Activated CD8-positive, alpha-beta memory T cell treated with anti-CD3 and anti-CD28 coated beads for 24 hours (primary cell): ENCODE results near the gene ELF2.
"Not testable (repeated sequence)": the region's sequence is repeated elsewhere in the genome, so short reads cannot be mapped to it uniquely, and the experiment has no call there.

Experiments used
- DNase-seq: peaks from one replicate; pipeline ENCODE4 v3.0.0-alpha.2; 2020

The ELF2 gene

DNA sequence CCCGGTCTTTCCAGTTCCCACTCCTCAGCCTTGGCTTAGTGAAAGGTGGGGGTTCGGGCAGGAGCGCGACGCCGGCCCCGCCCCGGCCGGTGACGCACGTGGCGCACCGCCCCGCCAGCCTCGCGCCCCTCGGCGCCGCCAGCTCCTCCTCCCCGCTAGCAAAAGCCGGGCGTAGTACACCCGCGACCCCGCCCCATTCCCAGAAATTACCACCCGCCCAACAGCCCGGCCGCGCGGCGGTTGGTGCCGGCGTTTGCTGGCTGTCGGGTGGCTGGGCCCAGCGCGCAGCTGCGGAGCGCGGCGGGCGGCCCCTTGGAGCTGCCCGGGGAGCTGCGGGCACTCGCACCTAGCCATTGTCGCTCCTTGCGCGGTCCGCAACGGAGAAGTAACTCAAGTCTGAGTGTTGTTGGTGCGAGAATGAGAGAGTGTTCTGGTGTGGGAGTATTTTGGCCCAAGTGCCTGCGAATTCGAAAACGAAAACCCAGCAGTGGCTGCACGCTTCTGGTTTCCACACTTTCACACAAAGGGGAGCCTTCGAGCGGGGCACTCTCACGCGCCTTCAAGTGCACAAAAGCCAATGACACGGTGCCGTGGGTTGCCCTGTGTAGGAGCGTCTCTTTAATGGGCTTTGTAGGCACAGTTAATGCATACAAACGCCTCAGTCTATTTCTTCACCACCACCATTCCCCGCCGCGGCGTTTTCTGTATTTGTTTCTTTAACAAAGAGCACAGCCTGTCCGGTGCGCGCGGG, 1.0 kb upstream of the ELF2 start:
- peak; percentile 94 for DNase-seq

DNA sequence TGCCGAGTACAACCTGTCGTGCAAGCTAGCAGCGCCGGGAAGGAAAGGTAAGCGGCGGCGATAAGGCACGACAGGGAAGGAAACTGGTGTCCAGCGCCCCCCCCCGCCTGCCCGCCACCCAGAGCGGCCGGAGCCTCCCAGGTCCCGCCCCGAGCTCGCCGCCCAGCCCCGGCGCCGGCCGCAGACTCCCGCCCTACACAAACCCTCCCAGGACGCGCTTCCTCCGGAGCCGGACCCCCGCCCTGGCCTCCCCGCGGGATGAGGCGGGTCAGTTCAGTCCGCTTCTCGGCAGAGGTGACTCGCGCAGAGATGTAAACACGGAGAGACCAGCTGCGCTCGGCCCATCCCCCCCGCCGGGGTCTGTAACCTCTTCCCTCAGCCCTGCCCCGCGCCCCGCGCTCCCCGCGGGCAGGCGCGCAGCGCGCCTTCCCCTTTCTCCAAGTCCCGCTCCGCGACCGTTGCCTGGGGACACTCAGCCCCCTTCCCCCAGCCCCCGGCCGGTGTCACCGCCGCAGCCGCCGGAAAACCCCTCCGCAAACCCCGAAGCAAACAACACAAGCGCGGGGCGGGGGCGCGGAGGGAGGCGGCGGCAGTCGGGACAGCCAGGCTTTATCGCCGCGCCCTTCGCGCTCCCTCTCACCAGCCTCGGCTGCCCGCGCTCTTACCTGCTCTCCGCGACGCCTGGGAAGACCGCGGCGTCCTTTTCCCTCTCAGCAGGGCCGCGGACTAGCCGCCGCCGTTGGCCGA, 543 bp downstream of the ELF2 start:
- peak; percentile 81 for DNase-seq

DNA sequence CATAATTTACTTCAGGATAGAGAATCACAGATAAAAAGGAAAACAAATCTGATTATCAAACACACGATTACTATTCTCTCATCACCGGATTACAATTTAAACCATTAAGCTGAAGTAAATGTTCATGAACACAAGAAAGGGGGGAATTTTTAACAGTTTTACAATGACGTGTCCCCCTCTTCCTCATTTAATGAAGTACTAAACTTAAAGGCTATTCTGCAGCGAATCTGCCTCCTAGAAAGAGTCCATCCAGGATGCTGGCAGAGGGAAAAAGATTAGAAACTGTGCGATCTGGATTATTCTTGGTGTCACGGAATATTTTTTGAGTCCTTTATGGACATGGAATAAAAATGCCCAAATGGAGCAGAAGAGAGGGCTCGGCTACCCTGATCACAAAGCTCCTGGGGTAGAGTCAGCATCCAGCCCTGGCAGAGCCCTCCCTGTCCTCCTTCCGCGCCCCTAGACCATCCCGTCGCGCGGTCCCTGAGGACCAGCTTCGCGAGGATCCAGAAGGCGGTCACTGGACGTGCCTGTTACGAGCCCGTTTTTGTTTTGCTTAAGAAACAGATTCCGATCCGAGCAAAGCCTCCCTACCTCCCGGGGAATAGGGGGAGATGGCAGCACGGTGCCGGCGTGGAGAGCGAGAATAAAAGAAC, 1.2 kb downstream of the ELF2 start:
- DNase-seq = peak; percentile 70

DNA sequence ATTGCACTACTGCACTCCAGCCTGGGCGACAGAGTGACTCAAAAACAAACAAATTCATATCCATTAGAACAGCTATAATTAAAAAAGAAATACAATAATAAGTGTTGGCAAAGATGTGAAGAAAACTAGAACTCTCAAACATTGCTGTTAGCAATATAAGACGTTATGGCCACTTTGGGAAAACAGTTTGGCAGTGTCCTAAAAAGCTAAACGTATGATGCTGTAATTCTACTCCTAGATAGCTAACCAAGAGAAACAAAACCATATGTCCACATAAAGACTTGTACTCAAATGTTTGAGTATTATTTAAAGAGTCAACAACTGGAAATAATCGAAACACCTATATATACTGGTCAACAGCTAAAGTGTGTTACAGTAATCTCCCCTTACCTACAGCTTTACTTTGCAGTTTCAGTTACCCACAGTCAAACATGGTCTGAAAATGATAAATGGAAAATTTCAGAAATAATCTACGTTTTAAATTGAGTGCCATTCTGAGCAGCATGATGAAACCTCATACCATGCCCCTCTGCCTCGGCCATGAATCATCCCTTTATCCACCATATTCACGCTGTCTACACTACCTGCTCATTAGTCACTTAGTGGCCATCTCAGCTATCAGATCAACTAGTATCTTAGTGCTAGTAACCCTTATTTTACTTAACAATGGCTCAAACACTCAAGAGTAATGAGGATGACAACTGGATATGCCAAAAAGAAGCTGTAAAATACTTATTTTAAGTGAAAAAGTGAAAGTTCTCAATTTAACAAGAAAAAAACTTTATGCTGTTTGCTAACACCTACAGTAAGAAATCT, 4.9 kb downstream of the ELF2 start:
- no peak for DNase-seq

DNA sequence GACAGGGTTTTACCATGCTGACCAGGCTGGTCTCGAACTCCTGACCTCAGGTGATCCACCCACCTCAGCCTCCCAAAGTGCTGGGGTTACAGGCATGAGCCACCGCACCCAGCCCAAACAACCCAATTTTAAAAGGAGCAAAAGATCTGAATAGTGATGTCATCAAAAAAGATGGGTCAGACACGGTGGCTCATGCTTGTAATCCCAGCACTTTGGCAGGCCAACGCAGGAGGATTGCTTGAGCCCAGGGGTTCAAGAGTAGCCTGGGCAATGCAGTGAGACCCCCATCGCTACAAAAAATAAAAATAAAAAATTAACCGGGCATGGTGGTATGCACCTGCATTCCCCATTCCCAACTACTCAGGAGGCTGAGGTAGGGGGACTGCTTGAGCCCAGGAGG, 6.1 kb downstream of the ELF2 start:
- DNase-seq = no peak

DNA sequence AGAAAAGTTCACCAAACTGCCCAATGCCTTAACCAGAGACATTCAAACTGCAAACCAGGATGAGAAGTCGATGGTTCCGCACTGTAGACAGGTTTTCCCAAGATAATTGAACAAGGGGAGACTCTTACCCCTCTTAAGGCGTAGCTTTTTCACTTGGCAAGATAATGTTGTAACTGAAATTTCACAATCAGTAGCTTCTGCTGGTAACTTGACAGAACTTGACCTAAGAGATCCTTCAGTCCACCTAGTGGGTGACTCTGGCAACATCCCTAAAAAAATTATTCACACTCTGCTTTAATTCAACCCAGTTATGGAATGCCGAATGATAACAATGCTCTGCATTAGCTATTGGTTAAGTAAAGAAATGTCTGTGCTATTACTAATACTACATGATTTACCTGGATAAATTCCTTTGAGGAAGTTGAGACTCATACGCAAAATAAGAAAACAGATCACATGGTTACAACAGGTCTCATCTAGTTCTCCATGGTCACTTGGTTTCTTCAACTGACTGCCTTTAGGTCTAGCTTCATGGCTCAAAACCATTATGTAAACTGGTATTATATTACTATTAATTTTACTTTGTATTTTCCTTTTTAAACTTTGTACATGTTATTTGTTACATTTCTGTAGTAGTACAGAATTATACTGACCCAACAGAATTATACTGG, 9.1 kb downstream of the ELF2 start:
- no peak for DNase-seq

DNA sequence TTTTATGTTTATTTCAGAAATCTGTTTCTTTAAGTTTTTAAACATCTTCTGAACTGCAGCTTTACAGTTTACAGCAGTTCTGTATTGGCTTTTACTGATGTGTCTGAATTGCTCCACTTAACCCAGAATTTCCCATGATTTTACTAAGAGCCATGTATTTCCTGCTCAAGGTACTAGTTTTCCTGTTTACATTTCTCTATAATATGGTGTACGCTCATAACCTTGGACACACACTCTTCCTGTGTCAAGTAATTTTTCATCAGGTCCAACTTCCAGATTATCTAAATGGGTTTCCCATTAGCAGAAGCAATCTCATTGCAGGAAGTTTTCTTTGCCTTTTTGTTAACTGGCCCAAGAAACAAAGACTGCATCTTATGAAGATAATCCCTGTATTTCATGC, 12.3 kb downstream of the ELF2 start:
- no peak for DNase-seq

DNA sequence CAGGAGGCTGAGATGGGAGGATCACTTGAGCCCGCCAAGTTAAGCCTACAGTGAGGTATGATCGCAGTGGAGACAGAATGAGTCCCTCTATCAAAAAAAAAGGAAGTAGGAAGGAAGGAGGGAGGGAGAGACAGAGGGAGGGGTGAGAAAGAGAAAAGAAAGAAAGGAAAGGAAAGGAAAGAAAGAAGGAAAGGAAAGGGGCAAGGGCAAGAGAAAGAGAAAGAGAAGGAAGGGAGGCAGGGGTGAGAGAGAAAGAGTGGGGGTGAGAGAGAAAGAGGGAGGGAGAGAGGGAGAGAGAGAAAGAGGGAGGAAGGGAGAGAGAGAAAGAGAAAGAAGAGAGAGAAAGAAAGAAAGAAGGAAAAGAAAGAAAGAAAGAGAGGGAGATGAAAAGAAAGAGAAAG, 13.2 kb downstream of the ELF2 start:
- no peak for DNase-seq

DNA sequence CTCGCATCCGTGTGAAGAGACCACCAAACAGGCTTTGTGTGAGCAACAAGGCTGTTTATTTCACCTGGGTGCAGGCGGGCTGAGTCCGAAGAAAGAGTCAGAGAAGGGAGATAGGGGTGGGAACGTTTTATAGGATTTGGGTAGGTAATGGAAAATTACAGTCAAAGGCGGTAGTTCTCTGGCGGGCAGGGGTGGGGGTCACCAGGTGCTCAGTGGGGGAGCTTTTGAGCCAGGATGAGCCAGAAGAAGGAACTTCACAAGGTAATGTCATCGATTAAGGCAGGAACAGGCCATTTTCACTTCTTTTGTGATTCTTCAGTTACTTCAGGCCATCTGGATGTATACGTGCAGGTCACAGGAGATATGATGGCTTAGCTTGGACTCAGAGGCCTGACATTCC, 19.0 kb downstream of the ELF2 start:
- not testable (repeated sequence) for DNase-seq

DNA sequence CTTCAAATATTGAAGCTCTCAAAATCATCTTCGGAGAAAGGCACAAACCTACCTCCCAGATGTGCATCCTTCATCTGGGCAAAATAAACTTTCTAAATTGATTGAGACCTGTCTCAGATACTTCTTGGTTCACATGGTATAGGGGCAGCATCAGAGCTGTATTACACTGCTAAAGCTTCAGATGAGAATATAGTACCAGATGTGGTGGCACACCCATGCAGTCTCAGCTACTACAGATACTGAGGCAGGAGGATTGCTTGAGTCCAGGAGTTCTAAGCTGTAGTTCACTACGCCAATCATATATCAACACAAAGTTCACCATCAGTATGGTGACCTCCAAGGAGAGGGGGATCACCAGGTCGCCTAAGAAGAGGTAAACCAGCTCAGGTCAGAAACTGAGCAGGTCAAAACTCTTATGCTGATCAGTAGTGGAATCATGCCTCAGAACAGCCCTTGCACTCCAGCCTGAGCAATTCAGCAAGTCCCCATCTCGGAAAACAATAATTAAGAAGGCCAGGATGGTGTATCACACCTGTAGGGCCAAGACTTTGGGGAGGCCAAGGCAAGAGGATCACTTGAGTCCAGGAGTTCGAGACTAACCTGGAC, 22.0 kb downstream of the ELF2 start:
- DNase-seq = no peak

DNA sequence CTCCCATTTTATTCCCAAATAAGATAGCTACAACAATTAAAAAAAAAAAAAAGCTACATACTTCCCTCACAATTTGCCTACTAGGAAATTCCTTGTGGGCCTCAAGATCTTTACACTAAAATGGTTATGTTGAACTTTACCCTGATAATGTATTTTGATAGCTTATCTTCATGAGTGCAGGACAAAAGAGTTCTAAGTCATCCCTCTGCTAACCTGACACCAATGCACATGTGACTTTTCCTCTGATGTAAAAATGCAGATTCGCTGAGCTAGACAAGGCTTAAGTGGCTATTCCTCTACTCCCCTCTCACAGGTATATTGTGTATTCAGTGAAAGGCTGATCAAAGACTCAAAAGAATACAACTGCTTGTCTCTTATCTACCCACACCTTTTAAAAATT, 22.5 kb downstream of the ELF2 start:
- no peak for DNase-seq

DNA sequence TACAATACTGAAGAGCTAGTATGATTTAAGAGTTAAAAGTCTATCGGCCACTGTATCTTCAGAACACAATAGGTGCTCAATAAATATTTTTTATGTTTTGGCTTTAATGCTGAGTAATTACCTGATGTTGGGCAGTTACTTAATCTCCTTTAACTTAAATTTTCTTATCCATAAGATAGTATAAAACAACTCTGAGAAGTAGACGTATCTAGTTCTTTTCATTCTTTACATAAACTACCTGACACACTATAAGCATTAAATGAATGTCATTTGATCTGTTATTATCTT, 22.9 kb downstream of the ELF2 start:
- no peak for DNase-seq

DNA sequence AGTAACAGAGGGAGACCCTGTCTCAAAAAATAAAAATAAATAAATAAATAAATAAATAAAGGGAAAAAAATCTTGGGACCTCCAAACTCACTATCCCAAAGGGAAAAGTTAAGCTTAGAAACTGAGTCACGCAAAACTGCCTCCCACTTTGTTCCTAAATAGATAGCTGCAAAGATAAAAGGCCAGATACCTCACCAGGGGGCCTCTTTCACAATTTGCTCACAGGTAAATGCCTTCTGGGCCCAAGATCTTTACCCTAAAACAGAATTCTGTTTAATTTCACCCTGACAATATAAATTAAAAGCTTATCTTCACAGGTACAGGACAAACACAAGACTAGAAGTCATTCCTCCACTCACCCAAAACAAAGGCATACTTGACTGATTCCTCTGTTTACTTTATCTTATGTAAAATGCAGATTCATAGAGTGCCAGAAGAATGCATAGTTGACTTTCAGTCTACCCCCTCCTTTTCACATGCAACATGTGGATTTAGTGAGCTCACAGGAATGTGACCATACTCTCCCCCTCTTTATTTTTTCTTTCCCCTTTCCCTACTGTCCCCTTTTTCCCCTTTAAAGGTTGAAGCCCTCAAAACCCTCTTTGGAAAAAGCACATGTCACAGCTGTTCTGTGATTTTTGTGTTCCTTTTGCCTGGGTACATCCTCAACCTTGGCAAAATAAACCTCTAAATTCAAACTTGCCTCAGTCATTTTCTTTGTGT, 23.4 kb downstream of the ELF2 start:
- no peak for DNase-seq

DNA sequence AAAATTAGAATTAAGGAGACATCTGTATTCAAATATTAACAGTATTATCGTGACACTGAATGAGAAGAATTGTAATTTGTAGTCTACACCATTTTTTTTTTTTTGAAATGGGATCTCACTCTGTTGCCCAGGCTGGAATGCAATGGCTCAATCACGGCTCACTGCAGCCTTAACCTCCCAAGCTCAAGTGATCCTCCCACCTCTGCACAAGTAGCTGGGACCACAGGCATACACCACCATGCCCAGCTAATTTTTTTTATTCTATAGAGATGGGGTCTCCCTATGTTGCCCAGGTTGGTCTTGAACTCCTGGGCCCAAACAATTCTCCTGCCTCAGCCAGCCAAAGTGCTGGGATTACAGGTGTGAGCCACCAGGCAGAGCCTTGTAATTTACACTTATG, 24.8 kb downstream of the ELF2 start:
- DNase-seq = no peak

DNA sequence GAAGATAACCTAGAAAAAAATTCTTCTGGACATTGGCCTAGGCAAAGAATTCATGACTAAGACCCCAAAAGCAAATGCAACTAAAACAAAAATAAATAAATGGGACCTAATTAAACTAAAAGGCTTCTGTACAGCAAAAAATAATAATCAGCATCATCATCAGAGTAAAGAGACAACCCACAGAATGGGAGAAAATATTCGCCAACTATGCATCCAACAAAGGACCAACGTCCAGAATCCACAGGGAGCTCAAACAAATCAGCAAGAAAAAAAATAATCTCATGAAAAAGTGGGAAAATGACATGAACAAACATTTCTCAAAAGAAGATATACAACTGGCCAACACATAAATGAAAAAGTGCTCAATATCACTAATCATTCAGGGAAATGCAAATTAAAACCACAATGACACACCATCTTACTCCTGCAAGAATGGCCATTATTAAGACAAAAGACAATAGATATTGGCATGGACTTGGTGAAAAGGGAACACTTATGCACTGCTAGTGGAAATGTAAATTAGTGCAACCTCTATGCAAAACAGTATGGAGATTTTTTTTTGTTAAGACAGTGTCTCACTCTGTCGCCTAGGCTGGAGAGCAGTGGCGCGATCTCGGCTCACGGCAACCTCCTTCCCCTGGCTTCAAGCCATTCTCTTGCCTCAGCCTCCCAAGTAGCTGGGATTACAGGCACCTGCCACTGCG, 29.9 kb downstream of the ELF2 start:
- DNase-seq = no peak

DNA sequence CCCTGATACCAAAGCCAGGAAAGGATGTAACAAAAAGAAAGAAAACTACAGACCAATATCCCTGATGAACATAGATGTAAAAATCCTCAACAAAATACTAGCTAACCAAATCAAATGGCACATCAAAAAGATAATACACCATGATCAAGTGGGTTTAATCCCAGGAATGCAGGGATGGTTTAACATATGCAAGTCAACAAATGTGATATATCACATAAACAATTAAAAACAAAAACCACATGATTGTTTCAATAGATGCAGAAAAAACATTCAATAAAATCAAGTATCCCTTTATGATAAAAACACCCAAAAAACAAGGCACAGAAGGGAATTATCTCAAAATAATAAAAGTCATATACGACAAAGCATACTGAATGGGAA, 31.5 kb downstream of the ELF2 start:
- no peak for DNase-seq

DNA sequence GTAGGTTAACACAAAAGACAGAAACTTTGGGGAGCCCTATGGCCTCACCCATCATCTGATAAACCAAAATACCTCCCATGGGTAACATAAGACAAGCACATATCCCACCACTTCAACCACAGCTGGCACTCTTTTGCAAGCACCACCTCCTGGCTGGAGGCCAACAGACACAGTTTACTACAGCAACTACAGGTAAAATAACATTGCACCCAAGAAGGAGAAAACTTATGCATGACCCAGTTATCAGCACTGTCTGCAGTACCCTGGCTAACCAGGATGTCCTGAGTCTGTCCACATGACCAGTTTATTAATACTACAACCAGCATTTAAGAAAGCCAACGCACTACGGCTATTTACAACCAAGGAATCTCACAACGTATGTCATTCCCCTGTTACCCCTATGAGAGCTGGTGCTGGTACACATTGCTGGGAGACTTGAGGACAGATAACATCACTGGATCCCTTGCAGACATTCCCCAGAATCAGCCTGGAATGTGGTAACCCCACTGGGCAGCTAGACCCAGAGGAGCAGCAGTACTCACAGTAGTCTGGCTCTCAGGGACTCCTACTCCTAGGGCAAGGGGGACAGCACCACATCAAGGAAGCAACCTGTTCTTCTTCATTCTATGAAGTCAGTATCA, 32.0 kb downstream of the ELF2 start:
- no peak for DNase-seq

DNA sequence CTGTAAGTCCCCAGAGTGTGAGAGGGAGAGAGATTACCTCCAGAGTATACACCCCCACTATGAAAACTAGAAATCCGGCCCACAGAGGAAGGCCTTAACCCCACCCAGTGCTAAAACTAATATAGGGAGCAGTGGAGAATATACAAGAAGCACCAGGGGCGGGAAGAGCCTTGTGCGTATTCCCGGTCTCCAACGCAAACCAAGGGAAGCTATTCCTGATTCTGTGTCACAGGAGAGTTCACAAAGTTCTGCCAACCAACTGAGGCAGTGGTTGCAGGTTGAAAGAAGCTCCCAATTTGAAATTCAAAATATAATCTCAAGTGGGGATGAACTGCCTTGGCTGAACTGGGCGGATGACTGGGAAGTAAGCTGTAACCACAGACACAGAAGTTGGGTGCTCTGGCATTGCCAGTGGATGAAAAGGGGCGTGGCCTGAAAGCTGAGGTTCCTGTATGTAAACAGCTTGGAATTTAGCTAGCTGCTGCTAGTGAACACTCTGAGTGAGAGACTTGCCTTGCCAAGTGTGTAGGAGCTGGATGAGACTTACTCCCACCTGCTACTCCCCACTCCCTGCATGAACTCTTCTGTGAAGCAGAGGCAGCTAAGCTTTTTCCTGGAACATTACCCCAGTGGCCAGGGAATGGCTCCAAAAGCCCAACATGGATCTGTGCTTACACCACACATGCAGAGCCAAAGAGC, 32.7 kb downstream of the ELF2 start:
- no peak for DNase-seq

DNA sequence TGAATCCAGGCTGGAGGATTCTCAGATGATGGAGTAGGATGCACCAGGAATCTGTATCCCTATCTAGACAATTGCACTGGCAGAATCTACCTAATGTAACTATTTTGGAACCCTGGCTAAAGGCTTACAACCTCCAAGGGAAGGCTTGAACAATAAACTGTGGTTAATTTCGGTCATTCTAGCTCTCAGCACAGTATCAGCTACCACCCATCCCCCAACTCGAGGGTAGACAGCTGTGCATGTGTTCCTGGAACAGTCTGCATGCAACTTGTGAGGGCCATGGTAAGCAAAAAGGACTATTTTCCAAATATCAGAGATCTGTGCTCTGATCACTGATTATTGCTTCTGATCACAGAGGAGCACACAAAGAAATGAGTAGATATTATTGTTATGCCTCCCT, 34.0 kb downstream of the ELF2 start:
- no peak for DNase-seq

DNA sequence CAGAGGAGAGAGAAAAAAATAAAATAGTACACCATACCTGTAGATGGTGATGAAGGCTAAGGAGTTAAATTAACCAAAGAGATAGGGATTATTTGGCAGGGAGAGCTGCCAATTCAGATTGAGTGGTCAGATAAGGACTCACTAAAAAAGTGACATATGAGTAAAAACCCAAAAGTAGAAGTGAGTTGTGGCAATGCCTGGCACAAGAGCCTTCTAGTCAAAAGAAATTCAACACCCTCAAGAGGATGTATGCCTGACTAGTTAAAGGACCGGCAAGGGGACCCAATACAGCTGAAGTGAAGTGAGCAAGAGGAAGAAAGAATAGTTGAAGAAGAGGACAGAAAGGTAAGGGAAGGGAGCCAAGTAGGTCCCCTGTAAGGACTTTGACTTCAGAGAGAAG, 34.9 kb downstream of the ELF2 start:
- no peak for DNase-seq
